Stimulated activated CD8-positive, alpha-beta memory T cell treated with anti-CD3 and anti-CD28 coated beads, Interleukin-7, amount 100 ng/mL, for 1 hour (primary cell): Measurements from ENCODE around the gene TNPO3.
"Not testable (repeated sequence)": the region's sequence is repeated elsewhere in the genome, so short reads cannot be mapped to it uniquely, and the experiment has no call there.

ENCODE experiments used
- DNase-seq, 2 donors: peaks; one replicate each; pipeline ENCODE4 v3.0.0-alpha.2; 2020; ENCODE audit warnings: low read depth in 2 of 2

Gene TNPO3

DNA sequence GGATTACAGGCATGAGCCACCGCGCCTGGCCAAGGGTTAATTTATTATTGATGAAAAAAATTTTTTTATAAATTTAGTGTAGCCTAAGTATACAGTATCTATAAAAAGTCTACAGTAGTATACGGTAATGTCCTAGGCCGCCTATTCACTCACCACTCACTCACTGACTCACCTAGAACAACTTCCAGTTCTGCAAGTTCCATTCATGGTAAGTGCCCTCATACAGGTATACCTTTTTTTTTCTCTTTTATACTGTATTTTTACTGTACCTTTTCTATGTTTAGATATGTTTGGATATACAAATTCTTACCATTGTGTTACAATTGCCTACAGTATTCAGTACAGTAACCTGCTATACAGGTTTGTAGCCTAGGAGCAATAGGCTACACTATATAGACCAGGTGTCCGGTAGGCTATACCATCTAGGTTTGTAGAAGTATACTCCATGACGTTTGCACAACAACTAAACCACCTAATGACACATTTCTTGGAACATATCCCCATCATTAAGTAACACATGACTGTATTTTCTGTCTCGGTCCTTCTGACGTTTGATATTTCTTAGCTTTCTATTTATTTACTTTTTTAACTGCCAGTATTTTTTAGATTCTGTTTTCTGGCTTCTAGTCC is 93.8 kb downstream of the TNPO3 start:
- DNase-seq: no peak

- no peak for DNase-seq
Observed at GRCh38 chr7:128959296-128959695, 95.6 kb downstream of the TNPO3 start.

DNA sequence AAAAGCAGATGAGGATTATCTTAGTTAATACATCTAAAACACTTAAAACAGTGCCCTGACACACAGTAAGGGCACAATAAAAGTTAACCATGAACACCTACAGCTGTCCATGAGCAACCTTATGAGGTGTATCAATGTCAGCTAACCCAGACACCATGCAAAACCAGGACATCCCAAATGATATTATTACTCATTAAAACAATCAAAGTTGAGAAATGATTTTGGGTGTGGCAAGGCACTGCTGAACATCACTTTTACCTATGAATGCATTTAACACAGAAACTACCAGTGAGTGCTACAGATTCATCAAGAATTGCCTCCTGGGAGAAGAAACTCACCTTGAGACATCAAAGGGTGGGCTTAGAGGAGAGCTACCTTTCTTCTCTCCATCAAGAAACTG is 98.9 kb downstream of the TNPO3 start:
- DNase-seq: no peak

DNA sequence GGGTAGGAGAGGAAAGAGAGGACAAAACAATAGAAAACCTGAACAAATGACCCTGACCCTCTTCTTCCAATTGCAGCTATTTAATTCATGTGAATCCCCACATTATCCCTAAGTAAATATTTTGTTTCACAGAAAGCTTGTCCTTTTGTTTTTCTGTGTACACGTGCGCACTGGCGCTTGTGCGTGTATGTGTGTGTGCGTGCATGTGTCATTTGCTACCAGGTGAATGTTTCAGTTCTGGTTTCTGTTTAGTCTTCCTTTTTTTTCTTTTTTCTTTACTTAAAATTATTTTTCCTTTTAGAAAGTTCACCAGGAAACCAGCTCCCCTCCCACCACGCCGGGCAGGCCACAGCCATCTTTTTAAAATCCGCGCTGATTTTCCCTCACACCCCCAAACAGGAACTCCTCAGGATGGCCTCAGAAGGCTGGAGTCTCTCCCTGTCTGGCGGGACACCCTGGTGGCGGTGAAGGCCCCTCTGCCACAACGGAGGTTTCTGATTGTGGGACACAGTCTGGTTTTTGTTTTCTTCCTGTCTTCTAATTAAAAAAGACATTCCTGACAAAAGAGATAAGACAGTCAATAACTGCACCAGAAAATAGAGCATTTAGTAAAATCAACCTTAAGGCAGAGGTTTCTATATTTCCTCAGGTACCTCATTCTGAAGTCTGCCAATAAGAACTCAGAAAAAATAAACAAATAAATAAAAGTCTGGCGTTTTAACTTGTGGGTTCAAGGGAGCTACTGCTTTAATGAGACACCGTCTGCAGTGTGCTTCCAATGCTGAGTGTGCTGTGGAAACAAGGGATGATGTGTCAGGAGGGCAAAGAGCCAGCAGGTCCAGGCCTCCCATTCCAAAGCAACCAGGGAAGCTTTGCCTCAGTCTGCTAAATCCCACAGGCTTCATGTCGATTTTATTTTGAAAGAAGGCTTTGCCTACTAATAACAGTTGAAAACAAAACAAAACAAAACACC is 99.8 kb downstream of the TNPO3 start:
- no peak for DNase-seq

DNA sequence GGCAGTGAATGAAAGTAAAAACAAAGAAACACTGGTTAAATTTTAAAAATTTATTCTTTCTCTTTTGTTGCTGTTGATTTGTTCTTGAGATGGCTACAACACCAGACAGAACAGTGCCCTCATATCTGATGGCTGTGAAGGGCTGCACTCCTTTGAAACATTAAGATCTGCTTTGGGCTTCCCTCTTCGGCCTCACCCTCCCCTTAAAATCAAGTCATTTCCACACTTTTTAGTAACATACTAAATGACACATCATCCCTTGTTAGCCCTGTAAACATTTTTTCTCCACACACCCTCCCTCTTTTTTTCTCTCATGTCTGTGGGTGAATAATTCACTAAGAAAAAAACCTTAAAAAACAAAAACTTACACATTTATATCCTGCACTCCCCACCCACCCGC is 100.8 kb downstream of the TNPO3 start:
- no peak for DNase-seq

DNA sequence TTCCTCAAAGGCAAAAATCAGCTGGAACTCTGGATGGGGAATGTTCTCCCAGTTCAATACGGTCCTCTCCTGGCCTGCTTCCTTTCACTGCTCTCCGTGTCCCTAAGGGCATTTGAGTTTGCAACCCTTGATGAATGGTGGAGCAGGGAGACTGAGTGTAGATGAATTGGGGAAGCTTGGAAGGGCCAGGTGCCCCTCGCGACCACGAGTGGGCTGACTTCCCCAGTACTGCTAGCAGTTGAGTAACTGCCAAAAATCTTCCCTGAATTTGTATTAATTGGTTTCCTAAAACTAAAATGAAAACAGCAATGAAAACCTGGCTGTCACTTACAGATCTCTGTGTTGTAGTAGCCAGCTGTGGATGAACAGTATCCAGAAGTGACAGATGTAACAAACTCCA is 103.6 kb downstream of the TNPO3 start:
- no peak for DNase-seq

GRCh38 chr7:128948976-128949760 is 105.7 kb downstream of the TNPO3 start:
- DNase-seq: no peak

DNA sequence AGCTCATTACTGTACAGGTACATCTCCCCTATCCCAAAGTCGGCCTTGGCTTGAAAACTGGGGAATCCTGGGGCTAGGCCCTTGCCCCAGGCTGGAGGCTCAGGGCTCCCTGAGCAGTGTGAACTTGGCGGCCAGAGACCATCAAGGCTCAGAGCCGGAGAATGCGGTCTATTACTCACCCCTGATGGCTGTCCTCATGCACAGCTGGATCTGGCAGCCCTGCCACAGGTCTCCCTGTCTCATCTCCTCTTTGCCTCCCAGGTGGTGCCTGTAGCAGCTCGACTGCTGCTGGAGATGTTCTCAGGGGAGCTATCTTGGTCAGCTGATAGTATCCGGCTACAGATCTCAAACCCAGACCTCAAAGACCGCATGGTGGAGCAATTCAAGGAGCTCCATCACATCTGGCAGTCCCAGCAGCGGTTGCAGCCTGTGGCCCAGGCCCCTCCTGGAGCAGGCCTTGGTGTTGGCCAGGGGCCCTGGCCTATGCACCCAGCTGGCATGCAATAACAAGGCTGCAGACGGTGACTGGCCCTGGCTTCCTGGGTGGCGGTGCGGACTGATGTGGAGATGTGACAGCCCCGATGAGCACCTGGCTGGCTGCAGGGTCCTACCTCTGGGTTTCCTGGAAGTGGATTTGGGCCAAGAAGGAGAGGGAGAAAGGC is 106.5 kb downstream of the TNPO3 start:
- no peak for DNase-seq

DNA sequence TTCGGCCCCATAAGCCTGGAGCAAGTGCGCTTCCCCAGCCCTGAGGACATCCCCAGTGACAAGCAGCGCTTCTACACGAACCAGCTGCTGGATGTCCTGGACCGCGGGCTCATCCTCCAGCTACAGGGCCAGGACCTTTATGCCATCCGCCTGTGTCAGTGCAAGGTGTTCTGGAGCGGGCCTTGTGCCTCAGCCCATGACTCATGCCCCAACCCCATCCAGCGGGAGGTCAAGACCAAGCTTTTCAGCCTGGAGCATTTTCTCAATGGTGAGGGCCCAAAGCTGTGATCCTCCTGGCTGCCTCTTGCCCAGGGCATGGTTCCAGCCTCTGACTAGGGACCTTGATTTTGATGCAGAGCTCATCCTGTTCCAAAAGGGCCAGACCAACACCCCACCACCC is 107.1 kb downstream of the TNPO3 start:
- no peak for DNase-seq

GRCh38 chr7:128946936-128947830 is 107.7 kb downstream of the TNPO3 start:
- DNase-seq: no peak

DNA sequence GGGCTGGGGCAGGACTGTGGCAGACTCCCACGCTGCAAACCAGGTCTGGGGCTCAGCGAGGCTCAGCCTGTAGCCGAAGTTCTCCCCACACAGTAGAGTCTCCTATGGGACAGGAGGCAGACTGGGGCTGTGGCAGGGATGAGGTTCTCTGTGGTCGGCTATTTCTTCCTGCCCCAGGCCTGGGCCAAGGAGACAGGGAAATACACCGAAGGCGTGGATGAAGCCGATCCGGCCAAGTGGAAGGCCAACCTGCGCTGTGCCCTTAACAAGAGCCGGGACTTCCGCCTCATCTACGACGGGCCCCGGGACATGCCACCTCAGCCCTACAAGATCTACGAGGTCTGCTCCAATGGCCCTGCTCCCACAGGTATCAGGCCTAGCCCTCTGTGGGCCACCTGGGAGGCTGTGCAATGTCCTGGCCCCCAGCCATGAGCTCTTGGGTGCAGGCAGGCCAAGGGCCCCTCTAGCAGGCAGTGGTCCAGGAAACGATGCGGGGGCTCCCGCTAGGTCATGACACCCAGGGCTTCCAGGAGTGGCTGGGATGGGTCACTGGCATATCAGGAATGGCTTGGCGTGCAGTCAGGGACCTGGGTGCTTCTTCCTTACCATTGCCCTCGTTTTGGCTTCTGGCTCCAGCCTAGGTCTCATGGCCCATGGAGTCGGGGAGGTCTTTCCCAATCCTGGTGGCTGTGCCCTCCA is 109.1 kb downstream of the TNPO3 start:
- no peak for DNase-seq

DNA sequence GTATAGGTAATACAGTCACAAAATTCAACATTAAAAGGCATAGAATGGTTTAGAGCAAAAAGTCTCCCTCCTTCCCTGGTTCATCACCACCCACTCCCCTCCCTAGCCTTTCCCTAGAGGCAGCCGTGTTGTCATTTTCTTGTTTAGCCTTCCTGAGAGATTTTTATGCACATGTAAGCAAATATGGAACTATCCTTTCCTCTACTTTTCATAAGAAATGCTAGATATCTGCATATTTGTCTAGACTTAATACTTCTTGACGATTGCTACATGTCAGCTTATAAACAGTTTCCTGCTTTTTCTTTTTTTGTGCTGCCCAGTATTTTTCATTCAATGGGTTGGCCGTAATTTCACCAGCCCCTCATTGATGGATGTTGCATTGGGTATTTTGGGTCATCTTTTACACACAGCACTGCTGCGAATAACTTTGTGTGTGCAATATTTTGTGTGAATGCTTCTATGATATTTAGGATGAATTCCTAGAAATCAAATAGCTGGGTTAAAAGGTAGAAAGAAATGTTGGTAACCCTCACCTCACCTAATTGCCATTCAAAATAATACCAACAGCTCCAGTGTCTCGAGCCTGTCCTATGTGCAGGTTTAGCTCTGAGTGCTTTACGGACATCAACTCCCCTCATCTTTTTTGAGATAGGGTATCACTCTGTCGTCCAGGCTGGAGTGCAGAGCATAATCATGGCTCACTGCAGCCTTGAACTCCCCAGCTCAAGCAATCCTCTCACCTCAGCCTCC is 110.2 kb downstream of the TNPO3 start:
- DNase-seq: no peak

DNA sequence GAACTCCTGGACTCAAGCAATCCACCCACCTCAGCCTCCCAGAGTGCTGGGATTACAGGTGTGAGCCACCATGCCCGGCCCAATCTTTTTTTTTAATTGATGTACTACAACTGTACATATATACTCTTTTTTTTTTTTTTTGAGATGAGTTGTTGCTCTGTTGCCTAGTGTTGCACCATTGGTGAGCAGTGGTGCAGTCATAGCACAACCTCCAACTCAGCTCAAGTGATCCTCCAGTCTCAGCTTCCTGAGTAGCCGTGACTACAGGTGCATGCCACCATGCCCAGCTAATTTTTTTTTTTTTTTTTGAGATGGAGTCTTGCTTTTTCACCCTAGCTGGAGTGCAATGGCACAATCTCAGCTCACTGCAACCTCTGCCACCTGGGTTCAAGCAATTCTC is 111.7 kb downstream of the TNPO3 start:
- not testable (repeated sequence) for DNase-seq

DNA sequence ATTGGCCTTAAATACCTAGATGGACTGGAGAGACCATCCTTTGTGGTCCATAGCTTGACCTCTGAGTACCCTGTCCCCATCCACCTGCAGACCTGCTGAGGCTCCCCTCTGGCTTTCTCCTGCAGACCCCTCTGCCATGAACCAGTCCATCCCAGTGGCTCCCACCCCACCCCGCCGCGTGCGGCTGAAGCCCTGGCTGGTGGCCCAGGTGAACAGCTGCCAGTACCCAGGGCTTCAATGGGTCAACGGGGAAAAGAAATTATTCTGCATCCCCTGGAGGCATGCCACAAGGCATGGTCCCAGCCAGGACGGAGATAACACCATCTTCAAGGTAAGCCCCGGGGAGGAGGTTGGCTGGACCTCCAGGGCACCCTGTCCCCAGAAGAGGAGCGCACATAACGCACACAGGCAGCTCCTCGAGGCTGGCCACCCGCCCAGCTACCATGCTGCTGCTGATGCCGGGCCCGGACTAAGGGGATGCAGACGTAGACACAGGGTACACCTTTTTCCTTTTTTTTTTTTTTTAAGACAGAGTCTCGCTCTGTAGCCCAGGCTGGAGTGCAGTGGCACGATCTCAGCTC is 112.9 kb downstream of the TNPO3 start:
- DNase-seq: no peak

GRCh38 chr7:128941323-128941890 is 113.5 kb downstream of the TNPO3 start:
- no peak for DNase-seq

DNA sequence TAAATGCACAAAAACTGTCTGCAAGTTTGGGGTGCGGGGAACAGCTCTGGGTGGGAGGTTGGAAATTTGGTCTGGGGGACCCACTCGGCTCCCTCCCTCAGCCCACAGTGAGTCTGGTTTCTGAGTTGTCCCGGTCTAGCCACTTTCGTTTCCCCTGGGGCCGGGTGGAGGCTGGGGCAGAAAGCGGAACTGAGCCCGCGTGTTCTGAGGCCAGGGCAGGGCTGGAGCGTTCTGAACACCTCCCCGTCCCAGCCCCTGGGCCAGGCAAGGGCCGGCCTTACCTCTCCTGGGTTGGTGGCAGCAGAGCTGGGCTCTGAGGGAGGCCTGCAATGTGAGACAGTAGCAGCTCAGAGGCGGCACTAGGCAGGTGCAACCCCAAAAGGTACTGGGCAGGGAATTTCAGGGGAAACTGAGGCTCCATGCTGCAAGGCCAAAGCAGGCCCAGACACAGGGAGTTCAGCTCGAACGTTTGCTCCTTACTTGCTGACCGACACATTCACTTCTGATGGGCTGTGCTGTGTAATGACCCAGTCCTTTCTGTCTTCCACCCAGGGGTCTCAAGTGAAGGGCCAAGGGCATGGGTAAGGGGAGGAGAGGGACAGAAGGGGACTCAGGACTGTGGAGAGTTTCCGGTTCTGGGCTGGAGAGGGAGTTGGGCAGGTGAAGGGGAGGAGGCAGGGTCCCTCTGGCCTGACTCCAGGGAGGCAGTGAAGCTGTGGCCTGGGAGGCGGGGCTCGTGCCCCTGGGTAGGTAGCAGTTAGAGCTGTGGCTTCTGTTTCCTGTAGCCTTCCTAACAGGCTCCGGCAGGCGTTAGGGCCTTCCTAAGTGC is 114.2 kb downstream of the TNPO3 start:
- DNase-seq: no peak

- no peak for DNase-seq
Observed at GRCh38 chr7:128939861-128940410, 115.0 kb downstream of the TNPO3 start.
